ENCODE results near the gene ZSWIM2.

GRCh38 chr2:186894478-186894877 lies 45.5 kb upstream of the ZSWIM2 start:
- no peak for TF ChIP-seq CTCF (IDR thresholded peaks at IDR 0.05)
- TF ChIP-seq POLR2A (IDR thresholded peaks at IDR 0.05) = no peak
